Measurements from ENCODE around the gene MICAL3. TPM values are rescaled to one million over a fixed set of nuclear protein-coding genes. Genes with fewer than 3 reads are reported as not detected.

Gene MICAL3
- polyA plus RNA-seq, 1 of the 3 experiments (the other 2 are of a cell fraction): 83.1 TPM

GRCh38 chr22:17942721-17943120 lies 81.6 kb downstream of the MICAL3 start:
- no peak for TF ChIP-seq POLR2AphosphoS5 (IDR thresholded peaks at IDR 0.05; ENCODE audit: low read depth, low read length)
- TF ChIP-seq RFX5 (IDR thresholded peaks at IDR 0.05; ENCODE audit: low read length): no peak
- no peak for TF ChIP-seq ZBTB33 (IDR thresholded peaks at IDR 0.05; ENCODE audit: borderline replicate concordance, low read depth)
- TF ChIP-seq GATA2 (CRISPR knock-in tag; IDR thresholded peaks at IDR 0.05): no peak
- no peak for TF ChIP-seq GABPA (IDR thresholded peaks at IDR 0.05; ENCODE audit: low read depth)
- TF ChIP-seq EZH2phosphoT487 (IDR thresholded peaks at IDR 0.05; ENCODE audit: borderline replicate concordance, low read depth): no peak
- no peak for TF ChIP-seq NFIC (IDR thresholded peaks at IDR 0.05; ENCODE audit: borderline replicate concordance)
- no peak for TF ChIP-seq FOXM1 (IDR thresholded peaks at IDR 0.05; ENCODE audit: low read depth)
- TF ChIP-seq TCF12 (IDR thresholded peaks at IDR 0.05): no peak
- DNase-seq: peak; percentile 43
- H3K27ac ChIP-seq (ENCODE audit: low read depth in 2 of 2, low read length in 1 of 2): peak overlapping the region in 1 of 2 experiments; percentile 66; a peak in 2 of 4 replicates
- no peak overlapping the region for H3K4me3 ChIP-seq (ENCODE audit: low read depth in 2 of 2, low read length in 1 of 2)
- H3K9me3 ChIP-seq: no peaks in the 10 kb centered on the region
- ChIA-PET POLR2A (interaction anchor here (1.3 kb wide), 1 partner anchor 59 kb away, joined by 3 read pairs; no protein-coding TSS in a partner anchor), CTCF (interaction anchor here (0.8 to 2.9 kb wide), 8 partner anchors 17 to 133 kb away, joined by 3 to 12 read pairs (median 4); partner anchors contain the start of gene MICAL3)
- no peaks in the 10 kb centered on the region for H3K36me3 ChIP-seq (replicated peaks in 1 of 2; ENCODE audit: control insufficient read depth in 1 of 2, insufficient read depth in 2 of 2, low read length in 1 of 2)
- no peak overlapping the region for H3K9ac ChIP-seq
- H3K9me2 ChIP-seq: no peaks in the 10 kb centered on the region
- H3K4me1 ChIP-seq (ENCODE audit: control insufficient read depth in 1 of 2, insufficient read depth in 2 of 2, low read depth in 1 of 2, low read length in 1 of 2): peaks cover 0 to 87% of the 10 kb centered on the region in 2 experiments; a peak in 2 of 4 replicates
- H3K79me2 ChIP-seq (ENCODE audit: insufficient read depth): peaks cover 98% of the 10 kb centered on the region
- H3K27me3 ChIP-seq (ENCODE audit: insufficient read depth): no peaks in the 10 kb centered on the region
- H3K4me2 ChIP-seq: no peak overlapping the region
- 88% methylated on average over 4 of the region's 8 CpGs for WGBS (ENCODE audit: low lambda C conversion rate)
- H3F3A ChIP-seq (replicated peaks; ENCODE audit: insufficient read depth): no peaks in the 10 kb centered on the region
- H4K20me1 ChIP-seq (ENCODE audit: insufficient read depth): peaks cover 95% of the 10 kb centered on the region
- no peak overlapping the region for H2AFZ ChIP-seq (ENCODE audit: low read depth)

GRCh38 chr22:17941471-17942406 lies 82.6 kb downstream of the MICAL3 start:
- no peak for TF ChIP-seq GABPA (IDR thresholded peaks at IDR 0.05; ENCODE audit: low read depth)
- no peak for TF ChIP-seq JUND (IDR thresholded peaks at IDR 0.05)
- POLR2A ChIA-PET: no interaction called here
- peak overlapping the region in 1 of 2 experiments; percentile 66; a peak in 2 of 4 replicates for H3K27ac ChIP-seq (ENCODE audit: low read depth in 2 of 2, low read length in 1 of 2)
- CTCF ChIA-PET: interaction anchor here (0.6 to 2.9 kb wide), 6 partner anchors 10 to 134 kb away, joined by 3 to 12 read pairs (median 4); no protein-coding TSS in a partner anchor
- no peaks in the 10 kb centered on the region for H3K9me3 ChIP-seq
- H3F3A ChIP-seq (replicated peaks; ENCODE audit: insufficient read depth): no peaks in the 10 kb centered on the region
- 91% methylated on average over 16 of the region's 18 CpGs for WGBS (ENCODE audit: low lambda C conversion rate)
- peaks cover 99% of the 10 kb centered on the region for H3K79me2 ChIP-seq (ENCODE audit: insufficient read depth)
- no peak overlapping the region for H2AFZ ChIP-seq (ENCODE audit: low read depth)
- no peak overlapping the region for H3K4me3 ChIP-seq (ENCODE audit: low read depth in 2 of 2, low read length in 1 of 2)
- H3K4me2 ChIP-seq: no peak overlapping the region
- H4K20me1 ChIP-seq (ENCODE audit: insufficient read depth): peaks cover 91% of the 10 kb centered on the region
- no peaks in the 10 kb centered on the region for H3K9me2 ChIP-seq
- no peak for DNase-seq
- H3K36me3 ChIP-seq (replicated peaks in 1 of 2; ENCODE audit: control insufficient read depth in 1 of 2, insufficient read depth in 2 of 2, low read length in 1 of 2): no peaks in the 10 kb centered on the region
- H3K4me1 ChIP-seq (ENCODE audit: control insufficient read depth in 1 of 2, insufficient read depth in 2 of 2, low read depth in 1 of 2, low read length in 1 of 2): peaks cover 0 to 81% of the 10 kb centered on the region in 2 experiments; a peak in 2 of 4 replicates
- H3K9ac ChIP-seq: no peak overlapping the region
- no peaks in the 10 kb centered on the region for H3K27me3 ChIP-seq (ENCODE audit: insufficient read depth)
